SK-N-SH (cell line): Measurements from ENCODE around the gene CILP. TPM values are rescaled to one million over a fixed set of nuclear protein-coding genes. Genes with fewer than 3 reads are reported as not detected.

Experiments used
- CTCF ChIA-PET: fragments of 300-600, 350-600 bp; formaldehyde crosslinking; extraction: SDS; loops from one replicate; lab custom pipeline; 2021; lab: Yijun Ruan, JAX
- POLR2A ChIA-PET: fragments of 350-600 bp; sonication (Branson Sonifier 250); formaldehyde crosslinking; extraction: SDS; loops from one replicate; lab custom pipeline; 2020; ENCODE audit warnings: antibody characterized with exemption, inconsistent platforms; lab: Yijun Ruan, JAX
- DNase-seq: peaks from one replicate; pipeline ENCODE4 v3.0.0; 2012
- H2AFZ ChIP-seq: fragments of 200-600 bp; sonication (generic); 2 replicates; pipeline ENCODE4 v1.8.1; 2016; ENCODE audit warnings: antibody characterized with exemption, mild to moderate bottlenecking, low read depth
- H3F3A ChIP-seq: fragments of 200-600 bp; sonication (generic); replicated peaks from 2 replicates; pipeline ENCODE3; 2016; ENCODE audit warnings: antibody characterized with exemption, mild to moderate bottlenecking; ENCODE audit not compliant: insufficient read depth
- H3K27ac ChIP-seq, 2 experiments: fragments of 200-500 bp in 1 of 2; fragments of 200-600 bp in 1 of 2; sonication (Bioruptor generic) in 1 of 2; sonication (generic), shearing (Covaris generic) in 1 of 2; 2 replicates each; pipeline versions ENCODE4 v1.5.1 to v1.6.1; 2014 to 2016; ENCODE audit warnings: low read depth in 2 of 2, inconsistent platforms in 1 of 2, low read length in 1 of 2, mild to moderate bottlenecking in 1 of 2, mixed read lengths in 1 of 2
- H3K27me3 ChIP-seq: fragments of 200-600 bp; sonication (generic), shearing (Covaris generic); 2 replicates; pipeline ENCODE4 v1.6.1; 2016; ENCODE audit warnings: mixed run types; ENCODE audit not compliant: insufficient read depth
- H3K36me3 ChIP-seq, 2 experiments: fragments of 200-500 bp in 1 of 2; fragments of 200-600 bp in 1 of 2; sonication (Bioruptor generic) in 1 of 2; sonication (generic) in 1 of 2; replicated peaks in 1 of 2; 2 replicates each; pipeline versions ENCODE3 to v1.5.1; 2014 to 2016; ENCODE audit warnings: low read length in 1 of 2, mild to moderate bottlenecking in 1 of 2; ENCODE audit not compliant: insufficient read depth in 2 of 2, control insufficient read depth in 1 of 2
- H3K4me1 ChIP-seq, 2 experiments: fragments of 200-500 bp in 1 of 2; fragments of 200-600 bp in 1 of 2; sonication (Bioruptor generic) in 1 of 2; sonication (generic), shearing (Covaris generic) in 1 of 2; 2 replicates each; pipeline versions ENCODE4 v1.5.1 to v1.6.1; 2014 to 2016; ENCODE audit warnings: low read depth in 1 of 2, low read length in 1 of 2, mixed run types in 1 of 2; ENCODE audit not compliant: insufficient read depth in 2 of 2, control insufficient read depth in 1 of 2
- H3K4me2 ChIP-seq: fragments of 200-600 bp; sonication (generic), shearing (Covaris generic); 2 replicates; pipeline ENCODE4 v1.6.1; 2017; ENCODE audit warnings: mixed run types
- H3K4me3 ChIP-seq, 2 experiments: fragments of 200-500 bp in 1 of 2; fragments of 200-600 bp in 1 of 2; sonication (Bioruptor generic) in 1 of 2; sonication (generic), shearing (Covaris generic) in 1 of 2; 2 replicates each; pipeline versions ENCODE4 v1.5.1 to v1.8.1; 2014 to 2016; ENCODE audit warnings: low read depth in 2 of 2, inconsistent platforms in 1 of 2, low read length in 1 of 2, mild to moderate bottlenecking in 1 of 2, mixed read lengths in 1 of 2, moderate library complexity in 1 of 2
- H3K79me2 ChIP-seq: fragments of 200-600 bp; sonication (generic); 2 replicates; pipeline ENCODE4 v1.8.1; 2017; ENCODE audit warnings: mild to moderate bottlenecking; ENCODE audit not compliant: insufficient read depth
- H3K9ac ChIP-seq: fragments of 200-600 bp; sonication (generic); 2 replicates; pipeline ENCODE4 v1.6.1; 2017; ENCODE audit warnings: mixed run types
- H3K9me2 ChIP-seq: fragments of 200-600 bp; sonication (generic); 2 replicates; pipeline ENCODE4 v1.6.1; 2017; ENCODE audit warnings: mixed run types
- H3K9me3 ChIP-seq: fragments of 200-600 bp; sonication (generic); 2 replicates; pipeline ENCODE4 v1.6.1; 2017; ENCODE audit warnings: mixed run types, mild to moderate bottlenecking, moderate library complexity
- H4K20me1 ChIP-seq: fragments of 200-600 bp; sonication (generic); 2 replicates; pipeline ENCODE4 v1.6.1; 2017; ENCODE audit warnings: mild to moderate bottlenecking, mixed run types; ENCODE audit not compliant: insufficient read depth
- CHD2 ChIP-seq: fragments of 150-350 bp; IDR thresholded peaks from 2 replicates; pipeline ENCODE4 v1.6.1; 2018; ENCODE audit warnings: low read length; ENCODE audit not compliant: partially characterized antibody
- EP300 ChIP-seq, 2 experiments: IDR thresholded peaks; 2 replicates each; pipeline versions ENCODE4 v1.4.0 to v1.6.1; 2012; ENCODE audit warnings: borderline replicate concordance in 1 of 2, low read depth in 1 of 2, low read length in 1 of 2
- EZH2phosphoT487 ChIP-seq: fragments of 200-600 bp; sonication (generic); IDR thresholded peaks from 2 replicates; pipeline ENCODE4 v1.6.1; 2017; ENCODE audit warnings: low read depth, mixed run types, mild to moderate bottlenecking, antibody characterized with exemption, moderate library complexity, borderline replicate concordance
- FOXM1 ChIP-seq: IDR thresholded peaks from 2 replicates; pipeline ENCODE4 v1.4.0; 2012; ENCODE audit warnings: low read depth, mild to moderate bottlenecking
- GABPA ChIP-seq: IDR thresholded peaks from 2 replicates; pipeline ENCODE4 v1.4.0; 2012; ENCODE audit warnings: low read depth, mild to moderate bottlenecking
- JUND ChIP-seq: IDR thresholded peaks from 2 replicates; pipeline ENCODE4 v1.4.0; 2012
- MEF2A ChIP-seq: IDR thresholded peaks from 2 replicates; pipeline ENCODE4 v1.4.0; 2012; ENCODE audit warnings: low read depth, borderline replicate concordance
- NRF1 ChIP-seq: IDR thresholded peaks from 2 replicates; pipeline ENCODE4 v1.6.1; 2012; ENCODE audit warnings: low read depth, mild to moderate bottlenecking, low read length
- POLR2AphosphoS5 ChIP-seq: IDR thresholded peaks from 2 replicates; pipeline ENCODE4 v1.6.1; 2012; ENCODE audit warnings: low read depth, low read length
- RXRA ChIP-seq: IDR thresholded peaks from 2 replicates; pipeline ENCODE4 v1.4.0; 2012; ENCODE audit warnings: low read depth, mild to moderate bottlenecking, borderline replicate concordance
- SIN3A ChIP-seq: IDR thresholded peaks from 2 replicates; pipeline ENCODE4 v1.6.1; 2012; ENCODE audit warnings: low read depth, mild to moderate bottlenecking, low read length, moderate library complexity, borderline replicate concordance
- TCF12 ChIP-seq: IDR thresholded peaks from 2 replicates; pipeline ENCODE4 v1.4.0; 2012
- TEAD4 ChIP-seq: IDR thresholded peaks from 2 replicates; pipeline ENCODE4 v1.4.0; 2012; ENCODE audit warnings: mild to moderate bottlenecking, borderline replicate concordance; ENCODE audit not compliant: insufficient read depth
- ZBTB33 ChIP-seq: IDR thresholded peaks from 2 replicates; pipeline ENCODE4 v1.4.0; 2012; ENCODE audit warnings: low read depth, borderline replicate concordance
- WGBS: methylation state at CpG from one replicate; pipeline ENCODE4 v1.1.6; 2017; ENCODE audit warnings: low lambda C conversion rate; 5-methylcytosine and 5-hydroxymethylcytosine counted together
- polyA plus RNA-seq, 3 experiments: library from polyadenylated mRNA; depleted of rRNA; stranded (reverse); fragments of >200 nt; gene quantifications; 2 replicates each; pipeline ENCODE4 v1.2.3, GENCODE V29; 2012
- TF ChIP-seq, protein P1 (sequence below): fragments of 150-350 bp; IDR thresholded peaks from 2 replicates; pipeline ENCODE4 v1.6.1; 2016; ENCODE audit warnings: mild to moderate bottlenecking, low read depth, low read length
- TF ChIP-seq, protein P2 (sequence below): fragments of 200-600 bp; sonication (generic); IDR thresholded peaks from 2 replicates; pipeline ENCODE4 v1.6.1; 2017; ENCODE audit warnings: antibody characterized with exemption, mild to moderate bottlenecking, moderate library complexity
- TF ChIP-seq, protein P3 (sequence below): IDR thresholded peaks from 2 replicates; pipeline ENCODE4 v1.6.1; 2012; ENCODE audit warnings: mild to moderate bottlenecking, low read depth, low read length, moderate library complexity

Gene CILP
- polyA plus RNA-seq, 1 of the 3 experiments (the other 2 are of a cell fraction), result 0.03 TPM

GRCh38 chr15:65198571-65198970 is 12.7 kb downstream of the CILP start:
- Histone ChIP-seq H3K36me3 (no peaks in the 10 kb centered on the region), H3K4me2 (no peak overlapping the region), H3K9me3 (no peaks in the 10 kb centered on the region), H2AFZ (no peak overlapping the region), H3K27ac (no peak overlapping the region), H3K4me1 (peaks cover 0 to 2% of the 10 kb centered on the region in 2 experiments; a peak in 1 of 4 replicates), H3K4me3 (no peak overlapping the region), H4K20me1 (no peaks in the 10 kb centered on the region), H3K79me2 (no peaks in the 10 kb centered on the region), H3K9ac (no peak overlapping the region), H3F3A (no peaks in the 10 kb centered on the region), H3K27me3 (no peaks in the 10 kb centered on the region; the same call in 1 of the 2 replicates), H3K9me2 (no peaks in the 10 kb centered on the region)
- no peak for TF ChIP-seq GABPA
- no peak for TF ChIP-seq RXRA
- no peak for TF ChIP-seq TCF12
- TF ChIP-seq NRF1, result no peak
- no peak for TF ChIP-seq EZH2phosphoT487
- no peak for TF ChIP-seq ZBTB33
- no peak for TF ChIP-seq EP300 (IDR thresholded peaks at IDR 0.05; ENCODE audit: borderline replicate concordance in 1 of 2, low read depth in 1 of 2, low read length in 1 of 2)
- no peak for TF ChIP-seq MEF2A
- TF ChIP-seq, protein P1, sequence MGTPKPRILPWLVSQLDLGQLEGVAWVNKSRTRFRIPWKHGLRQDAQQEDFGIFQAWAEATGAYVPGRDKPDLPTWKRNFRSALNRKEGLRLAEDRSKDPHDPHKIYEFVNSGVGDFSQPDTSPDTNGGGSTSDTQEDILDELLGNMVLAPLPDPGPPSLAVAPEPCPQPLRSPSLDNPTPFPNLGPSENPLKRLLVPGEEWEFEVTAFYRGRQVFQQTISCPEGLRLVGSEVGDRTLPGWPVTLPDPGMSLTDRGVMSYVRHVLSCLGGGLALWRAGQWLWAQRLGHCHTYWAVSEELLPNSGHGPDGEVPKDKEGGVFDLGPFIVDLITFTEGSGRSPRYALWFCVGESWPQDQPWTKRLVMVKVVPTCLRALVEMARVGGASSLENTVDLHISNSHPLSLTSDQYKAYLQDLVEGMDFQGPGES, result no peak
- TF ChIP-seq CHD2, result no peak
- no peak for TF ChIP-seq FOXM1
- TF ChIP-seq POLR2AphosphoS5, result no peak
- TF ChIP-seq SIN3A, result no peak
- TF ChIP-seq JUND, result no peak
- no peak for TF ChIP-seq TEAD4
- TF ChIP-seq, protein P2, sequence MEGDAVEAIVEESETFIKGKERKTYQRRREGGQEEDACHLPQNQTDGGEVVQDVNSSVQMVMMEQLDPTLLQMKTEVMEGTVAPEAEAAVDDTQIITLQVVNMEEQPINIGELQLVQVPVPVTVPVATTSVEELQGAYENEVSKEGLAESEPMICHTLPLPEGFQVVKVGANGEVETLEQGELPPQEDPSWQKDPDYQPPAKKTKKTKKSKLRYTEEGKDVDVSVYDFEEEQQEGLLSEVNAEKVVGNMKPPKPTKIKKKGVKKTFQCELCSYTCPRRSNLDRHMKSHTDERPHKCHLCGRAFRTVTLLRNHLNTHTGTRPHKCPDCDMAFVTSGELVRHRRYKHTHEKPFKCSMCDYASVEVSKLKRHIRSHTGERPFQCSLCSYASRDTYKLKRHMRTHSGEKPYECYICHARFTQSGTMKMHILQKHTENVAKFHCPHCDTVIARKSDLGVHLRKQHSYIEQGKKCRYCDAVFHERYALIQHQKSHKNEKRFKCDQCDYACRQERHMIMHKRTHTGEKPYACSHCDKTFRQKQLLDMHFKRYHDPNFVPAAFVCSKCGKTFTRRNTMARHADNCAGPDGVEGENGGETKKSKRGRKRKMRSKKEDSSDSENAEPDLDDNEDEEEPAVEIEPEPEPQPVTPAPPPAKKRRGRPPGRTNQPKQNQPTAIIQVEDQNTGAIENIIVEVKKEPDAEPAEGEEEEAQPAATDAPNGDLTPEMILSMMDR, result no peak
- TF ChIP-seq, protein P3, sequence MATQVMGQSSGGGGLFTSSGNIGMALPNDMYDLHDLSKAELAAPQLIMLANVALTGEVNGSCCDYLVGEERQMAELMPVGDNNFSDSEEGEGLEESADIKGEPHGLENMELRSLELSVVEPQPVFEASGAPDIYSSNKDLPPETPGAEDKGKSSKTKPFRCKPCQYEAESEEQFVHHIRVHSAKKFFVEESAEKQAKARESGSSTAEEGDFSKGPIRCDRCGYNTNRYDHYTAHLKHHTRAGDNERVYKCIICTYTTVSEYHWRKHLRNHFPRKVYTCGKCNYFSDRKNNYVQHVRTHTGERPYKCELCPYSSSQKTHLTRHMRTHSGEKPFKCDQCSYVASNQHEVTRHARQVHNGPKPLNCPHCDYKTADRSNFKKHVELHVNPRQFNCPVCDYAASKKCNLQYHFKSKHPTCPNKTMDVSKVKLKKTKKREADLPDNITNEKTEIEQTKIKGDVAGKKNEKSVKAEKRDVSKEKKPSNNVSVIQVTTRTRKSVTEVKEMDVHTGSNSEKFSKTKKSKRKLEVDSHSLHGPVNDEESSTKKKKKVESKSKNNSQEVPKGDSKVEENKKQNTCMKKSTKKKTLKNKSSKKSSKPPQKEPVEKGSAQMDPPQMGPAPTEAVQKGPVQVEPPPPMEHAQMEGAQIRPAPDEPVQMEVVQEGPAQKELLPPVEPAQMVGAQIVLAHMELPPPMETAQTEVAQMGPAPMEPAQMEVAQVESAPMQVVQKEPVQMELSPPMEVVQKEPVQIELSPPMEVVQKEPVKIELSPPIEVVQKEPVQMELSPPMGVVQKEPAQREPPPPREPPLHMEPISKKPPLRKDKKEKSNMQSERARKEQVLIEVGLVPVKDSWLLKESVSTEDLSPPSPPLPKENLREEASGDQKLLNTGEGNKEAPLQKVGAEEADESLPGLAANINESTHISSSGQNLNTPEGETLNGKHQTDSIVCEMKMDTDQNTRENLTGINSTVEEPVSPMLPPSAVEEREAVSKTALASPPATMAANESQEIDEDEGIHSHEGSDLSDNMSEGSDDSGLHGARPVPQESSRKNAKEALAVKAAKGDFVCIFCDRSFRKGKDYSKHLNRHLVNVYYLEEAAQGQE, result no peak
- POLR2A ChIA-PET, result no interaction called here
- DNase-seq, result no peak
- 78% methylated on average over 4 of the region's 12 CpGs for WGBS
- CTCF ChIA-PET, result interaction anchor here (2.2 kb wide), 1 partner anchor 99 kb away, joined by 10 read pairs; no protein-coding TSS in a partner anchor
